Ascending aorta (tissue), 2 donors: ENCODE results near the gene MMP3. TPM values are rescaled to one million over a fixed set of nuclear protein-coding genes. Genes with fewer than 3 reads are reported as not detected.
"Not testable (repeated sequence)": the region's sequence is repeated elsewhere in the genome, so short reads cannot be mapped to it uniquely, and the experiment has no call there.

Experiments
- DNase-seq, 2 donors: peaks; one replicate each; pipeline ENCODE4 v3.0.0-alpha.2; 2019; ENCODE audit warnings: low spot score in 2 of 2
- H3K27ac ChIP-seq, 2 donors: fragments of 200-600 bp; sonication (generic); one replicate each; pipeline ENCODE4 v1.5.1; 2016 to 2017; ENCODE audit warnings: mild to moderate bottlenecking in 1 of 2
- H3K27me3 ChIP-seq: fragments of 200-600 bp; sonication (generic); one replicate; pipeline ENCODE4 v1.5.1; 2017
- H3K36me3 ChIP-seq, 2 donors: fragments of 200-600 bp; sonication (generic); one replicate each; pipeline ENCODE4 v1.5.1; 2016
- H3K4me1 ChIP-seq, 2 donors: fragments of 200-600 bp; sonication (generic); one replicate each; pipeline ENCODE4 v1.5.1; 2016 to 2017; ENCODE audit warnings: mild to moderate bottlenecking in 1 of 2
- H3K4me3 ChIP-seq, 2 donors: fragments of 200-600 bp; sonication (generic); one replicate each; pipeline ENCODE4 v1.5.1; 2016 to 2017; ENCODE audit warnings: mild to moderate bottlenecking in 1 of 2
- H3K9me3 ChIP-seq, 2 donors: fragments of 200-600 bp; sonication (generic); one replicate each; pipeline ENCODE4 v1.5.1; 2016
- intact Hi-C: fragments of 100-400 bp; cut with DNase I; formaldehyde crosslinking; loops from one replicate; pipeline ENCODE4 v1.15.1; 2023
- total RNA-seq: library from RNA; depleted of rRNA; stranded (reverse); fragments of >200 nt; gene quantifications from one replicate; pipeline ENCODE4 v1.1.0, GENCODE V29; 2016
- TF ChIP-seq, protein P1 (sequence below), 3 experiments: fragments of 200-600 bp in 2 of 3; fragments of 450-650 bp in 1 of 3; sonication (generic) in 2 of 3; IDR thresholded peaks; one replicate each; pipeline ENCODE4 v1.5.1; 2016 to 2019; ENCODE audit warnings: antibody characterized with exemption in 3 of 3, mild to moderate bottlenecking in 1 of 3, moderate library complexity in 1 of 3

The MMP3 gene
- total RNA-seq, 1 donor from 2014 or later, result not detected

DNA sequence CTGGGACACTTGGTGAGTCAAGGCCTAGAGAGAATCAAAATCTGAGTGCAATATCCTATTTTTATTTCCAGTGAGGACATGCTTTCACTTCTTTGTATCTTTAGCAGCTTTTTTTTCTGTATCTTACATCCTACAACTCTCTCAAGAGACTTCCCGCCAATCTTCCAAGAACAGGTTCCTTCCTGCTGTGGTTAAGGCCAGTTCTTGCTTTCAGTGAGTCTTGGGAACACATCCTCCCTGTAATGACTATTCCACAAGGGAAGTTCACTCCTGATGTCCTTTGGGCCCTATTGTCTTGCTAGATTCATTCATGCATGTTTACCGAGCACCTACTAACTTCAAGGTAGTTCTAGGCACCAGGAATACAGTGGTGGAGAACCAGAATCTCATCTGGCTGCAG is 35.2 kb upstream of the MMP3 start:
- no peaks in the 10 kb centered on the region for H3K27me3 ChIP-seq
- TF ChIP-seq, protein P1, sequence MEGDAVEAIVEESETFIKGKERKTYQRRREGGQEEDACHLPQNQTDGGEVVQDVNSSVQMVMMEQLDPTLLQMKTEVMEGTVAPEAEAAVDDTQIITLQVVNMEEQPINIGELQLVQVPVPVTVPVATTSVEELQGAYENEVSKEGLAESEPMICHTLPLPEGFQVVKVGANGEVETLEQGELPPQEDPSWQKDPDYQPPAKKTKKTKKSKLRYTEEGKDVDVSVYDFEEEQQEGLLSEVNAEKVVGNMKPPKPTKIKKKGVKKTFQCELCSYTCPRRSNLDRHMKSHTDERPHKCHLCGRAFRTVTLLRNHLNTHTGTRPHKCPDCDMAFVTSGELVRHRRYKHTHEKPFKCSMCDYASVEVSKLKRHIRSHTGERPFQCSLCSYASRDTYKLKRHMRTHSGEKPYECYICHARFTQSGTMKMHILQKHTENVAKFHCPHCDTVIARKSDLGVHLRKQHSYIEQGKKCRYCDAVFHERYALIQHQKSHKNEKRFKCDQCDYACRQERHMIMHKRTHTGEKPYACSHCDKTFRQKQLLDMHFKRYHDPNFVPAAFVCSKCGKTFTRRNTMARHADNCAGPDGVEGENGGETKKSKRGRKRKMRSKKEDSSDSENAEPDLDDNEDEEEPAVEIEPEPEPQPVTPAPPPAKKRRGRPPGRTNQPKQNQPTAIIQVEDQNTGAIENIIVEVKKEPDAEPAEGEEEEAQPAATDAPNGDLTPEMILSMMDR (IDR thresholded peaks at IDR 0.05), result no peak
- H3K9me3 ChIP-seq, result no peaks in the 10 kb centered on the region
- H3K36me3 ChIP-seq, result no peaks in the 10 kb centered on the region
- H3K4me3 ChIP-seq, result no peak overlapping the region
- no peak for DNase-seq
- intact Hi-C loops, result no loop called here
- no peaks in the 10 kb centered on the region for H3K4me1 ChIP-seq
- H3K27ac ChIP-seq, result no peak overlapping the region

DNA sequence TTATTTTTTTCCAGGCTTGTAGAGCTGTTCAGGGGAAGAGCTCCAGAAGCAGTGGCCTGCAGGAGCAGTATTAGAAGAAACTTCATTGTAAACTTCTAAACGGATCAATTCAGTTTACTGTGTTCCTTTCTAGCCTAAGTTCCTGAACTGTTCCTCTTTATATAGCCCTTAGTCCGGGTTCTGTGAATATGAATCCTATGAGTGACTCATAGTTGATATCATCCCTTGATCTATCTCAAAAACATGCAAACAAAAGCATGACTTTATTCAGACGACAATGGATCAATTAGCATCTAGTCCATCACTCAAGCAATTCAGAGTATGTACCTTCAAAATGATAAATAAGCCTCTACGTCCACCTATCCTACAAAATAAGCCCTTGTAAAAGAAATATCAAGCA is 31.4 kb upstream of the MMP3 start, which contains the start of gene MMP12:
Gene MMP12, minus strand, starts transcription at position 131 of the 400 bp plus-strand sequence. Its CDS starts 45 bp downstream, at position 86.
- TF ChIP-seq, protein P1 (IDR thresholded peaks at IDR 0.05), result no peak
- Histone ChIP-seq H3K4me1 (no peaks in the 10 kb centered on the region), H3K36me3 (no peaks in the 10 kb centered on the region), H3K27ac (no peak within 1 kb of the TSS), H3K4me3 (no peak within 1 kb of the TSS), H3K9me3 (no peaks in the 10 kb centered on the region), H3K27me3 (no peaks in the 10 kb centered on the region)
- no peak for DNase-seq
- intact Hi-C loops, result no loop called here

DNA sequence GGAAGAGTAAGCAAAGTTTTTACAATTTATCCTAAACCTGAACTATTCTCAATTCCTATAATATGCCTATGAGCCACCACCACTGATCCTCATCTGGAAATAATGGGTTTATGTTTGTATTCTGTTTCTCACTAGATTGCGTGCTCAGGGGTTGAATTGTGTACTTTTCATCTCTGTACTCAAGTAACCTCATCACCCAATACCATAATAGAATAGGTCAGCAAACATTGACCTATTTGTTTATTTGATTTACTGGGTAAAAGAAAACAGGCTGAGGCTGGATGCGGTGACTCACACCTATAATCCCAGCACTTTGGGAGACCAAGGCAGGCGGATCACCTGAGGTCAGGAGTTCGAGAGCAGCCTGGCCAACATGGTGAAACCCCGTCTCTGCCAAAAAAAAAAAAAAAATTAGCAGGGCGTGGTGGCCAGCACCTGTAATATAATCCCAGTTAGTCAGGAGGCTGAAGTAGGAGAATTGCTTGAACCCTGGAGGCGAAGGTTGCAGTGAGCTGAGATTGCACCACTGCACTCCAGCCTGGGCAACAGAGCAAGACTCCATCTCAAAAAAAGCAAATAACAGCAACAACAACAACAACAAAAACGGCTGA is 26.1 kb upstream of the MMP3 start:
- intact Hi-C loops, result not testable (repeated sequence)

DNA sequence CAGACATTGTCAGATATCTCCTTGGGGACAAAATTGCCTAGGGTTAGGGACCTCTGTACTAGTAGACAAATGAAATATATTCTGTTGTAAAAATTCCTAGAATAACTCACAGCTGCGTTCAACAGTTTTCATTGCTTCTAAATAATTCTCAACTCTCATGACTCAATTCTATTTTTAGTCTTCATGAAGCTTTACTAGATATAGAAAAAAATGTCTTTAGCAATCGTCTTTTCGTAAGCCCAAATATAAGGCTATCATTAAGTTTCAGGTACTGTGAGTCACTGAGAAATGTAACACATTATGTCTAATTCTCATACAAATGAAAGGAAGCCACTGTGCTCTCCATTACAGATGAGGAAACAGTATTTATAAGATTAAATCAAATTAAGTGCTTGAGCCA is 24.9 kb upstream of the MMP3 start:
- no peaks in the 10 kb centered on the region for H3K36me3 ChIP-seq
- no peaks in the 10 kb centered on the region for H3K27me3 ChIP-seq
- H3K9me3 ChIP-seq, result no peaks in the 10 kb centered on the region
- DNase-seq, result no peak
- intact Hi-C loops, result no loop called here
- no peak overlapping the region for H3K4me3 ChIP-seq
- H3K27ac ChIP-seq, result no peak overlapping the region
- TF ChIP-seq, protein P1 (IDR thresholded peaks at IDR 0.05), result no peak
- H3K4me1 ChIP-seq, result no peaks in the 10 kb centered on the region

More for the DNA sequence above, 26.1 kb upstream of the MMP3 start:
- H3K27ac ChIP-seq, H3K4me3 ChIP-seq, DNase-seq, H3K36me3 ChIP-seq, H3K27me3 ChIP-seq, H3K9me3 ChIP-seq, H3K4me1 ChIP-seq: not testable (repeated sequence)

DNA sequence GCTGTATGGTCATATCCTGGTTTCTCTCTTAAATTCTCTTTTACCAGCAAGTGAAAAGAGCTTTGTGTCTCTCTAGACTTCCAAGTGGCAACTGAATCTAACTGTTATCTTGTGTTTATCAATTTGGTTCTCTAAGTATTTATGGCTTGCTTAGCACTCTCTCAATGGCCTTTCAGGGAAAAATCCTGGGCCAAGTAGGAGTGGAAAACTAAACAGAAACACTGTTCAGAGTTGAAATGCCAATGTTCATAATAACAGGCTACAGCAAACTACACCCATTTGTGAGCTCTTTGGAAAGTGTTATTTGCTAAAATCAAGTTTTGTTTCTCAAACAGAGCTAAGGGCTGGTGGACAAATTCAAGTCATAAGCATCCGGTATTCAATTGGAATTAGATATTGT is 21.3 kb upstream of the MMP3 start:
- H3K36me3 ChIP-seq, result no peaks in the 10 kb centered on the region
- H3K4me3 ChIP-seq, result no peak overlapping the region
- no peaks in the 10 kb centered on the region for H3K4me1 ChIP-seq
- H3K27ac ChIP-seq, result peak overlapping the region in 1 of 2 donors; percentile 24
- TF ChIP-seq, protein P1 (IDR thresholded peaks at IDR 0.05), result no peak
- H3K27me3 ChIP-seq, result no peaks in the 10 kb centered on the region
- H3K9me3 ChIP-seq, result no peaks in the 10 kb centered on the region
- intact Hi-C loops, result no loop called here
- DNase-seq, result no peak

DNA sequence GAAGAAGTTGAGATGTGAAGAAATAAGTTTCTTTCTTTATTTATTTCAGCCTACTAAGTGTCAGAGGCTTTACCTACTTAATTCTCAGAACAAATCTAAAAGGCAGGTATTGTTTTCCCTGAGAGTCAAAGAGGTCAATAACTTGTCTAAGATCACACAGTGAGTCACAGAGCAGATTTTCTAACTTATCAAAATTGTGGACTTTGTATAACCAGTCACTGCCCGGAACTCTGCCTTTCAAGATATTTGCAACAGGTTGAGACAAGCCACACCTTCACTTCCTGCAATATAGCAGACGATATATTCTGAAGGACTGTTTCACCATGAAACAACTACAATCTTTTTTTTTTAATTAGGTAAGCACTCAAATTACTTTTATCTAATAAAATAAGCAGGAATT is 10.5 kb upstream of the MMP3 start:
- no peaks in the 10 kb centered on the region for H3K9me3 ChIP-seq
- no peaks in the 10 kb centered on the region for H3K27me3 ChIP-seq
- no peaks in the 10 kb centered on the region for H3K36me3 ChIP-seq
- TF ChIP-seq, protein P1 (IDR thresholded peaks at IDR 0.05), result no peak
- H3K27ac ChIP-seq, result no peak overlapping the region
- no peak for DNase-seq
- no peak overlapping the region for H3K4me3 ChIP-seq
- intact Hi-C loops, result no loop called here
- no peaks in the 10 kb centered on the region for H3K4me1 ChIP-seq
